ENCODE data around the gene KIF12.

DNA sequence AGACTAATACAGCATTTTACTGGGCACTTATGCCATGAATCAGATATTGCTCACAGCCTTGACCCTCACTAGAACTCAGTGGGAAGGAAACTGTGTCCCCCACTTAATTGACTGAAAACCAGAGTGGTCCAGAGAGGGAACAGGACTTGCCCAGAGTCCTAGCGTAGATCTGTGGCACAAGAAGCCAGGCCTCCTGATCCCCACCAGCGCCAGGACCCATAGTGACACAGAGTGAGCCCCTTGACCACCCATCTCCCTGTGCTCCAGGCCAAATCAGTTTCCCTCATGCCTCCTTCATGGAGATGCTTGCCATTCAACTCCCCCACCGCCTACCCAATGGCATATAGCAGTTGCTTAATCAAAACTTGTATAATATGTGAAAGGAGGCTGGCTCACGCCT is 8.3 kb downstream of the KIF12 start:
- TF ChIP-seq, protein P1, sequence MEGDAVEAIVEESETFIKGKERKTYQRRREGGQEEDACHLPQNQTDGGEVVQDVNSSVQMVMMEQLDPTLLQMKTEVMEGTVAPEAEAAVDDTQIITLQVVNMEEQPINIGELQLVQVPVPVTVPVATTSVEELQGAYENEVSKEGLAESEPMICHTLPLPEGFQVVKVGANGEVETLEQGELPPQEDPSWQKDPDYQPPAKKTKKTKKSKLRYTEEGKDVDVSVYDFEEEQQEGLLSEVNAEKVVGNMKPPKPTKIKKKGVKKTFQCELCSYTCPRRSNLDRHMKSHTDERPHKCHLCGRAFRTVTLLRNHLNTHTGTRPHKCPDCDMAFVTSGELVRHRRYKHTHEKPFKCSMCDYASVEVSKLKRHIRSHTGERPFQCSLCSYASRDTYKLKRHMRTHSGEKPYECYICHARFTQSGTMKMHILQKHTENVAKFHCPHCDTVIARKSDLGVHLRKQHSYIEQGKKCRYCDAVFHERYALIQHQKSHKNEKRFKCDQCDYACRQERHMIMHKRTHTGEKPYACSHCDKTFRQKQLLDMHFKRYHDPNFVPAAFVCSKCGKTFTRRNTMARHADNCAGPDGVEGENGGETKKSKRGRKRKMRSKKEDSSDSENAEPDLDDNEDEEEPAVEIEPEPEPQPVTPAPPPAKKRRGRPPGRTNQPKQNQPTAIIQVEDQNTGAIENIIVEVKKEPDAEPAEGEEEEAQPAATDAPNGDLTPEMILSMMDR (IDR thresholded peaks at IDR 0.05; ENCODE audit: low read length): no peak
- TF ChIP-seq EZH2 (IDR thresholded peaks at IDR 0.05; ENCODE audit: borderline replicate concordance, low read length): no peak
